COR-L47 (cell line): ENCODE results near the gene LUC7L3.
"Not testable (repeated sequence)": the region's sequence is repeated elsewhere in the genome, so short reads cannot be mapped to it uniquely, and the experiment has no call there.

Experiments used
- DNase-seq: peaks from one replicate; lab custom pipeline; 2025; lab: John Stamatoyannopoulos, UW

Gene LUC7L3, protein sequence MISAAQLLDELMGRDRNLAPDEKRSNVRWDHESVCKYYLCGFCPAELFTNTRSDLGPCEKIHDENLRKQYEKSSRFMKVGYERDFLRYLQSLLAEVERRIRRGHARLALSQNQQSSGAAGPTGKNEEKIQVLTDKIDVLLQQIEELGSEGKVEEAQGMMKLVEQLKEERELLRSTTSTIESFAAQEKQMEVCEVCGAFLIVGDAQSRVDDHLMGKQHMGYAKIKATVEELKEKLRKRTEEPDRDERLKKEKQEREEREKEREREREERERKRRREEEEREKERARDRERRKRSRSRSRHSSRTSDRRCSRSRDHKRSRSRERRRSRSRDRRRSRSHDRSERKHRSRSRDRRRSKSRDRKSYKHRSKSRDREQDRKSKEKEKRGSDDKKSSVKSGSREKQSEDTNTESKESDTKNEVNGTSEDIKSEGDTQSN

DNA sequence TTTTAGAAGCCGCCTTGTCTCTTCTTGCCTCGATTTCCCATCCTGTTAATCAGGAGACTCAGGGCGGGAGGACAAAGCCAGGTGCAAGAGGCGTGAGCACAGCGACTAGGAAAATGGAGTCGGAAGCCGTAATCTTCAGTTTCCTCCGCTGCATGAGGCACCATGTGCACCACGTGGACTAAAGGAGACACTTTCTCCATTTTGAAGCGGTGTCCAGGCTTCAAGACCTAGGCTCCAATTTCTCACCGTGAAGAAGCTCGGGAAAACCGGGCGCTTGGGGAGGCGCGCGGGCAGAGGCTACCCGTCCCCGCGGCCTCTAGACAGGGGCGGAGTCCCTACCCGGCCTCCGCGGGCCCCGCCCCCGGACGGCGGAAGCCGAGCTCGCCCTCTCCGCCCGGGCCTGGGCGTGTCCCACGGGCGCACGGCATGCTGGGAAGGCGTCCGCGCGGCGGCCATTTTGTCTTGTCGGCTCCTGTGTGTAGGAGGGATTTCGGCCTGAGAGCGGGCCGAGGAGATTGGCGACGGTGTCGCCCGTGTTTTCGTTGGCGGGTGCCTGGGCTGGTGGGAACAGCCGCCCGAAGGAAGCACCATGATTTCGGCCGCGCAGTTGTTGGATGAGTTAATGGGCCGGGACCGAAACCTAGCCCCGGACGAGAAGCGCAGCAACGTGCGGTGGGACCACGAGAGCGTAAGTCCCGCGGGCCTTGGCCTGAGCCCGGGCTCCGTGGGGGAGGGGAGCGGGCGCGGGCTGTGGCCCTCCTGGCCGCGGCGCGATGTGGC is at the start of gene LUC7L3:
TSS of gene LUC7L3 (plus strand) at position 460 of the 780 bp plus-strand sequence. CDS start at position 590, 130 bp downstream.
- DNase-seq, result peak; percentile 88

DNA sequence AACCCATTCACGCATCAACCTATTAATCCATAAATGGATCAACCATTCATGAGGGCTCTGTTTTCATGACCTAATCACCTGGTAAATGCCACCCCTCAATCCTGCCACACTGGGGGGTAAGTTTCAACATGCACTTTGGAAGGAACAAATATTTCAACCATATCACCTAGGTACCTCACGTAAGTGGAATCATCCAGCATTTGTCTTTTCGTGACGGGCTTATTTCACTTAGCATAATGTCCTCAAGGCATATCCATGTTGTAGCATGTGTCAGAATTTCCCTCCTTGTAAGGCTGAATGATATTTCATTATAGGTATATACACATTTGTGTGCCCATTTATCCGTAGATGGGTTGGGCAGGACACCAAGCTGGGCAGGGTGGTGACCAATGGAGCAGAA is 47.3 kb upstream of the LUC7L3 start:
- no peak for DNase-seq

DNA sequence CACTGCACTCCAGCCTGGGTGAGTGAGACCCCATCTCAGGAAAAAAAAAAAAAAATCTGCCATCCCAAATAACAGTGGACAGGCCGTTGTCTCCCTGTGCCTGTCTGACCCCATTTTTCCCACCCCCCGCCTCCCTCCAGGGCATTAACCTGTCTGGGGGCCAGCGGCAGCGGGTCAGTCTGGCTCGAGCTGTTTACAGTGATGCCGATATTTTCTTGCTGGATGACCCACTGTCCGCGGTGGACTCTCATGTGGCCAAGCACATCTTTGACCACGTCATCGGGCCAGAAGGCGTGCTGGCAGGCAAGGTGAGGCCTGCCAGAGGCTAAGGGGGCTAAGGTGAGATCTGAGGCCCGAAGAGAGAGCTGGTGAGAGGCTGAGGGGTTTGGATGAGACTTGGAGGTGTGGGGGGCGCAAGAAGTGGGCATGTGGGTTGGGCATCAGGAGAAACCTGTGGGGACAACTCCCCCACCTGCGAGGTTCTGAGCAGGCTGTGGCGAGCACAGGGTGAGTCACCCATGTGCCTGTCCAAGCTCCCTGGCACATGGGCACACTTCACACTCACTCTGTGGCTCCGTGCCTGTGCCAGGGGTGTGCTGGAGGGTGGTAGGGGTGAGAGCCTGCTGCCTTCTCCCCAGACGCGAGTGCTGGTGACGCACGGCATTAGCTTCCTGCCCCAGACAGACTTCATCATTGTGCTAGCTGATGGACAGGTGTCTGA is 46.4 kb upstream of the LUC7L3 start:
- DNase-seq, result no peak

DNA sequence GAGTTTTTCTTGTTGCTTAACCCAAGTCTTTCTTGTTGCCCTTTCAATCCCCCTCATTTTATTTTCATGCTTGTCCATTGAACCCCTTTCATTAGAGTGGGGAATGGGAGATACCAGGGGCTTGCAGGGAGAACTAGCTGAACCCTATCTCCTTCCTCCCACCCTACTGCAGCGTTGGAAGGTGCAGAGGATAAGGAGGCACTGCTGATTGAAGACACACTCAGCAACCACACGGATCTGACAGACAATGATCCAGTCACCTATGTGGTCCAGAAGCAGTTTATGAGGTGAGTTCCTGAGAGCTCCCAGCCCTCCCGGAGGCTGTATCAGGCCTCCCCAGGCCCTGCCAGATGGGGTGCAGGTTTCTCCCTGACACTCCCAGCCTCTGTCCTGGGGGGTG is 44.2 kb upstream of the LUC7L3 start:
- DNase-seq, result no peak

DNA sequence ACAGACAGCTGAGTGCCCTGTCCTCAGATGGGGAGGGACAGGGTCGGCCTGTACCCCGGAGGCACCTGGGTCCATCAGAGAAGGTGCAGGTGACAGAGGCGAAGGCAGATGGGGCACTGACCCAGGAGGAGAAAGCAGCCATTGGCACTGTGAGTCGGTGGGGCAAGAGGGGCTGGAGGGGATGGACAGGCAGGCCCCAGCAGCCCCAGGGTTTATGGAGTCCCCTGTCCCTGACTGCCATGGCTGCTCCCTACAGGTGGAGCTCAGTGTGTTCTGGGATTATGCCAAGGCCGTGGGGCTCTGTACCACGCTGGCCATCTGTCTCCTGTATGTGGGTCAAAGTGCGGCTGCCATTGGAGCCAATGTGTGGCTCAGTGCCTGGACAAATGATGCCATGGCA is 43.8 kb upstream of the LUC7L3 start:
- no peak for DNase-seq

DNA sequence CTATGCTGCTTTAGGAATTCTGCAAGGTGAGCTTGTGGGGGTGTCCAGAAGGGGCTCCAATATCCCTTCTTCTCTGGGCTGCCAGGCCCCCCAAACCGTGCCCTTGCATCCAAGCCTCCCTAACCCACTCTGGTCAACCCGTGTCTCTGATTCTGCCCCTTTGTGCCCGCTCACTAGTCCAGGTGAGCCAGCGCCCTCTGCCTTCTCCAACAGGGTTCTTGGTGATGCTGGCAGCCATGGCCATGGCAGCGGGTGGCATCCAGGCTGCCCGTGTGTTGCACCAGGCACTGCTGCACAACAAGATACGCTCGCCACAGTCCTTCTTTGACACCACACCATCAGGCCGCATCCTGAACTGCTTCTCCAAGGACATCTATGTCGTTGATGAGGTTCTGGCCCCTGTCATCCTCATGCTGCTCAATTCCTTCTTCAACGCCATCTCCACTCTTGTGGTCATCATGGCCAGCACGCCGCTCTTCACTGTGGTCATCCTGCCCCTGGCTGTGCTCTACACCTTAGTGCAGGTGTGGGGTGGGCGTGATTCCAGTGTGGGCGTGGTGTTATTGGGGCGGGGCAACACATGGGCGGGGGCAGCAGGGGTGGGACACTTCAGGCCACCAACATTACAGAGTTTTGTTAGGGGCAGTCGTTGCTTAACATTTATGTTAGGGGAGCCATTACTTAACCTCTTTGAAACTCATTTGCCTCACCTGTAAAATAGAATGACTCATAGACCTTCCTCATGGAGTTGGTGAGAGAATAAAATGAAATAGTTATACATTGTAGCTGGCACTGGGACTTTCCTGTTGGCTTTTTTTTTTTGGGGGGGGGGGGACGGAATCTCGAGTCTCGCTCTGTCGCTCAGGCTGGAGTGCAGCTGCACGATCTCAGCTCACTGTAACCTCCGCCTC is 43.1 kb upstream of the LUC7L3 start:
- DNase-seq, result no peak

DNA sequence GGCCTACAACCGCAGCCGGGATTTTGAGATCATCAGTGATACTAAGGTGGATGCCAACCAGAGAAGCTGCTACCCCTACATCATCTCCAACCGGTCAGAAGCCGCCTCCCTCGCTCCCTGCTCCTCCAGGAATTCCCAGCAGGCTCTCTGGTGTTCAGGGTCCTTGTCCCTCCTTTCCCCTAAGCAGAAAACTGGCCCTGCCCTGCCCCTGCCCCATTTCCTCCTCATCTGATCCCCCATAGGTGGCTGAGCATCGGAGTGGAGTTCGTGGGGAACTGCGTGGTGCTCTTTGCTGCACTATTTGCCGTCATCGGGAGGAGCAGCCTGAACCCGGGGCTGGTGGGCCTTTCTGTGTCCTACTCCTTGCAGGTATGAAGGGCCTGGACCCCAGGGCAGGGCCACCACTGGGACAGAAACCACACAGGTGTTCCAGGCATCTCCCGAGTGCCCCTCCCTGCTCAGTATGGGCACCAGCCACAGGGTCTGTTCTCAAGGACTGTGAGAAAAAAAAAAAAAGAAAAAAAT is 41.5 kb upstream of the LUC7L3 start:
- DNase-seq, result no peak

DNA sequence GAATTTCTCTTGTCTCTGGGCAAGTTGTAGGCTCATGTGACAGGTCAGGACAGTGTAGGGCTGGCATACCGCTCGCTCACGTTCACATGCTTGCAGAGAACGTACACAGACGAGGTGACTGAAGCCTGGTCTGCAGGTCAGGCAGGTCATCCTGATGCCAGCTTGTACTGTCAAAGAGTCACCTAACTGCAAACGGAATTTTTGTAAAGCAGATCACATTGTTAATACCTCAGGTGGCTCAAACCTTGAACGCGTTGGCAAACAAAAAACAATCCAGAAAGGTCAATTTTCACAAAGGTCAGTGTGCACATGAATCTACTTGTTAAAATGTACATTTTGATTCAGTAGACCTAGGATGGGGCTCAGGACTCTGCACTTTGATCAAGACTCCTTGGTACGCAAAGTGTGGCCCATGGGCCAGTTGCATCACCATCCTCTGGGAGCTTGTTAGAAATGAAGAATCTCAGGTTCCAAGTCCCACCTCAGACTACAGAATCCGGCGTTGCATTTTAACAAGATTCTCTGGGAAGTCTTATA is 40.3 kb upstream of the LUC7L3 start:
- no peak for DNase-seq

DNA sequence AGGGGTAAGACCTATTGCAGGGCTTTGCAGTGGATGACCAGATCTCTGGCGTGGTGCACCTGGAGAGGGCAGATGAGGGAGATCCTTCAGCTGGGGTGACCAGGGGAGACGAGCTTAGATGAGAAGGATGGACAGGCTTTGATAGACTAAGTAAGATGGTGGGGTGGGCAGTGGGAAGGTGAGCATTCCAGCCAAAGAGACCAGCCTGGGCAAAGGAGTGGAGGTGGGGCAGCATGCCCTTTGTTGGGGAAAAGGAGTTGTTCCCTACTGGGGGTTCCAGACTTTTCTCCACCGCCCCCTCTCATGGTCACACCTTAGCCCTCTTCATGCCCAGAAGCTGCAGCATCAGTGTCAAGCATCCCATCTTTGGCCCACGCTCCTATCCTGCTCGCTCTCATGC is 39.3 kb upstream of the LUC7L3 start:
- DNase-seq, result no peak

DNA sequence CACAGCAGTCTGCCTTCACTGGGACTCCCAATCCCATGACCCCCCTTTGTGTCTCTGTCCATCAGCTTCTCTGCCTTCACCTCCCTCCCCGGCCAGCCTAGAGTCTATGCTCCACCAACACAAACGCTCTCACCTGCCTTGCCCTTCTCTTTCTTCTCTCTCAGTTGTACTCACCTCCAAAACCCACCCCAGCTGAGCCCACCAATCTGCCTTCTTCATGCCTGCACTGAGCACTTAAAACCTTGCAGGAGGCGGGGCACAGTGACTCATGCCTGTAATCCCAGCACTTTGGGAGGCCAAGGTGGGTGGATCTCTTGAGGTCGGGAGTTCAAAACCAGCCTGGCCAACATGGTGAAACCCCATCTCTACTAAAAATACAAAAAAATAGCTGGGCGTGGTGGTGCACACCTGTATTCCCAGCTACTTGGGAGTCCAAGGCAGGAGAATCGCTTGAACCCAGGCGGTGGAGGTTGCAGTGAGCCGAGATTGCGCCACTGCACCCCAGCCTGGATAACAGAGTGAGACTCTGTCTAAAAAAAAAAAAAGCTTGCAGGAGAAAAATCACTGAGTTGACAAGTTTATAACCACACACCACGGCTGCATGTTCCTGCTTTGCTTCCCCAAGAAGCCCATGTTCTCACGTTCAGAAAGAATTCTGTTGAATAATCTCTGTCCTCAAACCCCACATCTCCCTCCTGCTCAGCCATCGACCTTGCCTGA is 38.7 kb upstream of the LUC7L3 start:
- DNase-seq, result not testable (repeated sequence)

DNA sequence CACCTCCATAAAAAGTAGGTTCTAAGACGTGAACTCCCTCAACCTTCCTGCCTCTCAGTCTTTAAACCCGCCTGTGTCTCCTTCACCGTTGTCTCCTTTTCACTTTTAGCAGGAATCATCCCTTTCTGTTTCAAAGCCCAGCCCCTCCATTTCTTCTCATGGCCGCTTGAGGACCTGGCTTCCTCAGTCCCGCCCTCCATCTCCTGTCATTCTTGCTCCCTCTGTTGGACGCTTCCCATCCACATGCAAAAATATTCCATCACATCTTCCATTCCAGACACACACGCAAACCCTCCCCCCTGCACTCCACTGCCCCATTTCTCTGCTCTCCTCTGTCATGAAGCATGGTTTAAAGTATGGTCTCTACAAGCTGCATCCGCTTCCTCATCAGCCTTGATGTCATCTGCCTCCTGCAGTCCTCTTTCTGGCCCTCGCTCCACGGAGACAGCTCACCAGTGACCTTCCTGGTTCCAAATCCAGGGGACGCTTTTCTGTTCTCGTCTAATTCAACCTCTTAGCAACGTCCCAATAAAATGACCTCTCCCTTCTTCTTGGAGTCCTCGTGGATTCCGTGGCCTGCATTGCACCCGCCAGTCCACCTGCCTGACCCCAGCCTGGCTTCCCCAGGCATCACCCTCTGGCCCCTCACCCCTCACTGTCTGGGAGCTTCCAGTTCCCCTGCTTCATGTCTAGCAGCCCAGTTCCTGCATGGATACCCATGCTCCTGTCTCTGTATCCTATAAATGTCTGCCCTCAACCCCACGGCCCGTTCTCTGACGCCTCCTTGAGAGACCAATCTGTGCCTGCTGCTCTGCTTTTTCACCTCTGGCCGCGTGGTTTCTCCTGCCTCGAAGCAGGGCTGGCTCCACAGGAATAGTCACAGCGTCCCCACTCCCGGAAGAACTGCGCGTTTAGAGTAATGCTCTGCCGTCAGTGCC is 37.9 kb upstream of the LUC7L3 start:
- DNase-seq, result peak; percentile 70

DNA sequence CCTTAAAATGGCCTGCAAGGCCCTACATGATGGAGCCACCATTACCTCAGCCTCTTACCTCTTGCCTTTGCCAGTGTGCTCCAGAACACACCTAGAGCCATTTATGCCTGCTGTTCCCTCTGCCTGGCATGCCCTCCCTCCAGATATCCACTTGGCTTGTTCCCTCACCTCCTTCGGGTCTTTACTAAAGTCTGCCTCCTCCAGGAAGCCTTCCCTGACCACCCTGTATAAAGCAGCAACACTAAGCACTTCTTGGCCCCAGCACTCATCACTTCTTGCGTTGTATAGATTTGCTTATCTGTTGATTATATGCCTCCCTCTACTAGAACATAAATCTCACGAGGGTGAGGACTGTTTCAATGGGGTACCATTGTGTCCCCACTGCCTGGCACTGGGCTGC is 37.0 kb upstream of the LUC7L3 start:
- DNase-seq, result no peak

DNA sequence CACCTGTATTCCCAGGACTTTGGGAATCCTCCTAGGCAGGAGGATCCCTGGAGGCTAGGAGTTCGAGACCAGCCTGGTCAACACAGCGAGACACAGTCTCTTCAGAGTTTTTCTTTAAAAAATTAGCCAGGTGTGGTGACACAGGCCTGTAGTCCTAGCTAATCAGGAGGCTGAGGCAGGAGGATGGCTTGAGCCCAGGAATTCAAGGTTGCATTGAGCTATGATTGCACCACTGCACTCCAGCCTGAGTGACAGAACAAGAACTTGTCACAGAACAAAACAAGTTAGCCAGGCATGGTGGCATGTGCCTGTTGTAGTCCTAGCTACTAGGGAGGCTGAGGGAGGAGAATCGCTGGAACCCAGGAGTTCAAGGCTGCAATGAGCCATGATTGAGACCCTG is 36.5 kb upstream of the LUC7L3 start:
- DNase-seq, result no peak

DNA sequence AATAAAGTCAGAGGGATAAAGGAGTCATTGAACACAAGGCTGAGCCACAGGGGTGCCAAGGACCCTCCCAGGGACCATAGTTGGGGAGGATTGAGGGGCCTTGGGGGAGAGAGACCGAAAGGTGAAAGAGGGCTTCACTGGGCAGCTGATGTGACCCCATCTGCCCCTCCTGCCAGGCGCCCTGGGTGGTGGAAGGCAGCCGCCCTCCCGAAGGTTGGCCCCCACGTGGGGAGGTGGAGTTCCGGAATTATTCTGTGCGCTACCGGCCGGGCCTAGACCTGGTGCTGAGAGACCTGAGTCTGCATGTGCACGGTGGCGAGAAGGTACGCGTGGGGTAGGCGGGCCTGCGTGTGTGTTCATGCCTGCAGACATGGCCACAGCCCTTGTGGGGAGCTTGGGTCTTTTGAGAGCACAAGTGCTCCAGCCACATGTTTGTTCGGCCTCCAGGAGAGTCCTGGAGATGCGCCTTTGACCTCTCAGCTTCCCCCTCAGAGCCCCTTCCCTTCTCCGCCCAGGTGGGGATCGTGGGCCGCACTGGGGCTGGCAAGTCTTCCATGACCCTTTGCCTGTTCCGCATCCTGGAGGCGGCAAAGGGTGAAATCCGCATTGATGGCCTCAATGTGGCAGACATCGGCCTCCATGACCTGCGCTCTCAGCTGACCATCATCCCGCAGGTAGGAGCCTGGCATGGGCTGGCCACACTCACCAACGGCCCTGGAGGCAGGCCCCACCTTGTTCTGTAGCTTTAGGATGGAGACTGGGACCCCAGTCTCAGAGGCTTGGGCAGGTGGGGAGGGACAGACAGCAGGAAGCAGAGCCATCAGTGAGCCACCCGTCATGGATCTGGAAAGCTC is 35.7 kb upstream of the LUC7L3 start:
- DNase-seq, result no peak

DNA sequence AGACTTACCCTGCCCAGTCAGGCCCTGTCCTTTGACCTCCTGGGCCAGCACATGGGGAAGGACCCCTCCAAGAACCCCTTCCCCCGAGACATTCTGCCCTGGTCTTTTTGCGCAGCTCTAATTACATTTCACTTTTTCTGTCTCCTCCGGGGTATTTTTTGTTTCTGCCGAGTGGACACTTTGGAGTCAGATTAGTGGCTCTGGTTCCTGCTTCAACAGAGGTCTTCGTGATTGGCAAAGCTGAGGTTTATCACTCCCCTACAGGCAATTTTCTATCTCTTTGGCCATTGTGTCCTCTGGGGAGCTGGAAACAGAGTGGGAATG is 35.2 kb upstream of the LUC7L3 start:
- no peak for DNase-seq

DNA sequence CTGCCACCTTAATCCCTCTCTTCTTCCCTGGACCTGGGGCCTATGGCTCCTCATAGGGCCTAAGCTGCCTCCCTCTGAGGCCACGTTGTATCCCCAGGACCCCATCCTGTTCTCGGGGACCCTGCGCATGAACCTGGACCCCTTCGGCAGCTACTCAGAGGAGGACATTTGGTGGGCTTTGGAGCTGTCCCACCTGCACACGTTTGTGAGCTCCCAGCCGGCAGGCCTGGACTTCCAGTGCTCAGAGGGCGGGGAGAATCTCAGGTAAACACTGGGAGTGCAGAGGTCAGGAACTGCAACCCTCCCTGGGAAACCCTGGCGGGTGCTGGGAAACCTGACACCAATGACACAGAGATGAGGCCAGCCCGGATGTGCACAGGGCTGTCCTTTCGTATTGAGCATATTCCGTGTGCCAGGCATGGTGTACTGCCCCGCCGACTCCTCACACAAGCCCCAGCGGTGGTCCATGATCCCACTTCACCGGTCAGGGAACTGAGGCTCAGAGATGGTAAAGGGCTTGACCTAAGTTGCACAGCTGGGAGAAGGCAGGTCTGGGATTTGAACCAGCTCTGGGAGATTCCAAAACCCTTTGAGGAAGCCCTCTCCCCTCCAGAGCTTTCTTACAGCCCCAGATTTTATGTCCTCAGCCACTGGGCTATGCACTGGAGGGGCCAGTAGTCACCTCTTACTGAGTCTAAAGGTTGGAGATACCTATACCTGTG is 34.6 kb upstream of the LUC7L3 start:
- DNase-seq, result no peak

DNA sequence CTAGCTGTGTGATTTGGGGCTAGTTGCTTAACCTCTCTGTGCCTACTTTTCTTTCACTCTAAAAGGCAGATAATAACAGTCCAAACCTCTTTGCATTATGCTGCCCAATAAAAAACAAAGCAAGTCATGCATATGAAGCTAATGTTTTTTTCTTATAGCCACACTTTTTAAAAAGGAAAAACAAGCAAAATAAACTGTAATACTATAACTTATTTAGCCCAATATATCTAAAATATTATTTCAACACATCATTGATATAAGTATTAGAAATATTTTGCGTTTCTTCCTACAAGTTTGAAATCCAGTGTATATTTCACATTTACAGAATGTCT is 34.1 kb upstream of the LUC7L3 start:
- no peak for DNase-seq
